ENCODE data around the gene EDAR.
A peak's percentile ranks its signal among the peaks of the same experiment; 100 is the strongest.

EDAR gene

GRCh38 chr2:108965540-108966289 is 23.3 kb downstream of the EDAR start:
- no peak for DNase-seq

- no peak for DNase-seq
Measured at GRCh38 chr2:108963057-108963456, 26.0 kb downstream of the EDAR start.

- DNase-seq, result no peak
Measured at GRCh38 chr2:108961796-108962195, 27.2 kb downstream of the EDAR start.

- DNase-seq, result no peak
Measured at GRCh38 chr2:108960006-108960405, 29.0 kb downstream of the EDAR start.

- no peak for DNase-seq
Measured at GRCh38 chr2:108959401-108959800, 29.6 kb downstream of the EDAR start.

- no peak for DNase-seq
Measured at GRCh38 chr2:108958632-108959341, 30.2 kb downstream of the EDAR start.

GRCh38 chr2:108958002-108958401 is 31.0 kb downstream of the EDAR start:
- no peak for DNase-seq

- no peak for DNase-seq
Measured at GRCh38 chr2:108956375-108956774, 32.6 kb downstream of the EDAR start.

- no peak for DNase-seq
Measured at GRCh38 chr2:108950369-108951135, 38.5 kb downstream of the EDAR start.

GRCh38 chr2:108949316-108950239 is 39.4 kb downstream of the EDAR start:
- DNase-seq, result no peak

GRCh38 chr2:108947271-108947907 is 41.6 kb downstream of the EDAR start:
- DNase-seq, result no peak

GRCh38 chr2:108946442-108946841 is 42.6 kb downstream of the EDAR start:
- no peak for DNase-seq

GRCh38 chr2:108945969-108946368 is 43.1 kb downstream of the EDAR start:
- DNase-seq, result peak; percentile 26

- DNase-seq, result no peak
Measured at GRCh38 chr2:108944601-108945331, 44.3 kb downstream of the EDAR start.

GRCh38 chr2:108943751-108944150 is 45.3 kb downstream of the EDAR start:
- DNase-seq, result no peak

- no peak for DNase-seq
Measured at GRCh38 chr2:108942888-108943287, 46.1 kb downstream of the EDAR start.

- DNase-seq, result no peak
Measured at GRCh38 chr2:108942231-108942825, 46.7 kb downstream of the EDAR start.

- DNase-seq, result no peak
Measured at GRCh38 chr2:108941767-108942166, 47.3 kb downstream of the EDAR start.

GRCh38 chr2:108941161-108941665 is 47.8 kb downstream of the EDAR start:
- no peak for DNase-seq

GRCh38 chr2:108940156-108940555 is 48.9 kb downstream of the EDAR start:
- no peak for DNase-seq
